IMR-90 (cell line): ENCODE data around the gene HIVEP3. TPM values are rescaled to one million over a fixed set of nuclear protein-coding genes. Genes with fewer than 3 reads are reported as not detected.

ENCODE experiments used
- ATAC-seq: fragments of 200-7000 bp; cut with Tn5 transposase; 2 replicates; pipeline ENCODE4 v1.9.1; 2020; ENCODE audit warnings: low read depth, mild to moderate bottlenecking, moderate library complexity
- BruUV-seq: library from RNA; stranded (reverse); fragments of 400-500 nt; replicated peaks from 2 replicates; lab custom pipeline; 2021; lab: Mats Ljungman, UMichigan
- CTCF ChIA-PET: fragments of 300-600 bp; formaldehyde crosslinking; extraction: SDS; loops from one replicate; lab custom pipeline; 2021; ENCODE audit warnings: antibody characterized with exemption; lab: Yijun Ruan, JAX
- POLR2A ChIA-PET: fragments of 300-600 bp; sonication (Branson Sonifier 250); formaldehyde crosslinking; loops from one replicate; lab custom pipeline; 2022; ENCODE audit warnings: antibody characterized with exemption; ENCODE audit not compliant: unreplicated experiment; lab: Charles Lee
- DNase-seq: peaks from one replicate; pipeline ENCODE4 v3.0.0; 2013
- H2AFZ ChIP-seq: replicated peaks from 2 replicates; pipeline ENCODE3; 2013; ENCODE audit warnings: low read length, mild to moderate bottlenecking; ENCODE audit not compliant: poor library complexity
- H2AK5ac ChIP-seq: 2 replicates; pipeline ENCODE4 v1.6.1; 2013; ENCODE audit warnings: low read depth, low read length, inconsistent platforms
- H2AK9ac ChIP-seq: replicated peaks from 2 replicates; pipeline ENCODE3; 2013; ENCODE audit warnings: mild to moderate bottlenecking, low read depth, low read length, moderate library complexity; ENCODE audit not compliant: poor library complexity
- H2BK120ac ChIP-seq: 2 replicates; pipeline ENCODE4 v1.6.1; 2013; ENCODE audit warnings: low read depth, low read length, inconsistent platforms
- H2BK15ac ChIP-seq: 3 replicates; pipeline ENCODE4 v1.6.1; 2013; ENCODE audit warnings: low read depth, low read length, inconsistent platforms
- H2BK20ac ChIP-seq: 2 replicates; pipeline ENCODE4 v1.6.1; 2013; ENCODE audit warnings: low read depth, mild to moderate bottlenecking, inconsistent platforms, low read length, moderate library complexity
- H2BK5ac ChIP-seq: 2 replicates; pipeline ENCODE4 v1.6.1; 2013; ENCODE audit warnings: mild to moderate bottlenecking, low read depth, low read length, inconsistent platforms; ENCODE audit not compliant: poor library complexity, severe bottlenecking
- H3K14ac ChIP-seq: replicated peaks from 2 replicates; pipeline ENCODE4 v1.6.1; 2013; ENCODE audit warnings: low read depth, low read length, inconsistent platforms
- H3K18ac ChIP-seq: 2 replicates; pipeline ENCODE4 v1.6.1; 2013; ENCODE audit warnings: low read depth, low read length, control low read depth
- H3K23ac ChIP-seq: 2 replicates; pipeline ENCODE4 v1.6.1; 2013; ENCODE audit warnings: low read depth, low read length, inconsistent platforms
- H3K27ac ChIP-seq: 2 replicates; pipeline ENCODE4 v1.5.1; 2013; ENCODE audit warnings: mild to moderate bottlenecking, control low read depth, low read length; ENCODE audit not compliant: insufficient read depth
- H3K27me3 ChIP-seq: 2 replicates; pipeline ENCODE4 v1.6.1; 2013; ENCODE audit warnings: low read length; ENCODE audit not compliant: control insufficient read depth, insufficient read depth
- H3K36me3 ChIP-seq: 2 replicates; pipeline ENCODE4 v1.6.1; 2013; ENCODE audit warnings: low read length, mixed read lengths; ENCODE audit not compliant: control insufficient read depth, insufficient read depth
- H3K4ac ChIP-seq: 2 replicates; pipeline ENCODE4 v1.6.1; 2013; ENCODE audit warnings: low read depth, low read length, inconsistent platforms
- H3K4me1 ChIP-seq: 2 replicates; pipeline ENCODE4 v1.6.1; 2013; ENCODE audit warnings: low read length, mixed read lengths; ENCODE audit not compliant: control insufficient read depth, insufficient read depth
- H3K4me2 ChIP-seq: 2 replicates; pipeline ENCODE4 v1.6.1; 2013; ENCODE audit warnings: low read depth, mild to moderate bottlenecking, control low read depth, low read length, moderate library complexity
- H3K4me3 ChIP-seq: 2 replicates; pipeline ENCODE4 v1.5.1; 2013; ENCODE audit warnings: low read depth, mild to moderate bottlenecking, control low read depth, low read length, moderate library complexity; ENCODE audit not compliant: insufficient read depth
- H3K56ac ChIP-seq: 2 replicates; pipeline ENCODE4 v1.6.1; 2013; ENCODE audit warnings: low read length, inconsistent platforms; ENCODE audit not compliant: insufficient read depth; ENCODE audit errors: extremely low read depth
- H3K79me1 ChIP-seq, 2 experiments: 2 replicates each; pipeline ENCODE4 v1.6.1; 2013; ENCODE audit warnings: low read length in 2 of 2, inconsistent platforms in 1 of 2, low read depth in 1 of 2
- H3K9ac ChIP-seq: 2 replicates; pipeline ENCODE4 v1.6.1; 2013; ENCODE audit warnings: low read depth, low read length, control low read depth
- H3K9me1 ChIP-seq: 2 replicates; pipeline ENCODE4 v1.6.1; 2013; ENCODE audit warnings: low read length, inconsistent platforms; ENCODE audit not compliant: insufficient read depth
- H3K9me3 ChIP-seq: 2 replicates; pipeline ENCODE4 v1.6.1; 2013; ENCODE audit warnings: low read length; ENCODE audit not compliant: control insufficient read depth, insufficient read depth
- H4K20me1 ChIP-seq: 2 replicates; pipeline ENCODE4 v1.6.1; 2013; ENCODE audit warnings: low read length, inconsistent platforms; ENCODE audit not compliant: insufficient read depth
- H4K5ac ChIP-seq: 2 replicates; pipeline ENCODE4 v1.6.1; 2013; ENCODE audit warnings: mild to moderate bottlenecking, low read depth, low read length, control low read depth
- H4K8ac ChIP-seq, 2 experiments: 2 replicates each; pipeline ENCODE4 v1.6.1; 2013; ENCODE audit warnings: low read depth in 2 of 2, low read length in 2 of 2, control low read depth in 1 of 2, inconsistent platforms in 1 of 2
- H4K91ac ChIP-seq: 2 replicates; pipeline ENCODE4 v1.6.1; 2013; ENCODE audit warnings: low read depth, low read length, inconsistent platforms; ENCODE audit not compliant: insufficient read depth
- CEBPB ChIP-seq: IDR thresholded peaks from 2 replicates; pipeline ENCODE4 v1.6.1; 2012; ENCODE audit warnings: low read depth, low read length, improper control_type of control experiment
- CTCF ChIP-seq: conservative IDR thresholded peaks from 2 replicates; pipeline ENCODE4 v1.5.1; 2012; ENCODE audit warnings: mild to moderate bottlenecking, low read depth, low read length, improper control_type of control experiment
- ELK1 ChIP-seq: fragments of 150-350 bp; IDR thresholded peaks from 2 replicates; pipeline ENCODE4 v1.6.1; 2016; ENCODE audit warnings: low read depth, mild to moderate bottlenecking, low read length, moderate library complexity, borderline replicate concordance
- FOS ChIP-seq: fragments of 150-350 bp; IDR thresholded peaks from 2 replicates; pipeline ENCODE4 v1.6.1; 2016; ENCODE audit warnings: low read depth, low read length
- MAZ ChIP-seq: IDR thresholded peaks from 2 replicates; pipeline ENCODE4 v1.6.1; 2012; ENCODE audit warnings: low read depth, mild to moderate bottlenecking, low read length, improper control_type of control experiment, moderate library complexity, borderline replicate concordance
- POLR2A ChIP-seq: IDR thresholded peaks from 2 replicates; pipeline ENCODE4 v1.6.1; 2012; ENCODE audit warnings: mild to moderate bottlenecking, low read depth, low read length
- RAD21 ChIP-seq: IDR thresholded peaks from 2 replicates; pipeline ENCODE4 v1.6.1; 2012; ENCODE audit warnings: low read length, improper control_type of control experiment
- RFX5 ChIP-seq: IDR thresholded peaks from 2 replicates; pipeline ENCODE4 v1.8.0; 2012; ENCODE audit warnings: low read depth, mild to moderate bottlenecking, low read length, moderate library complexity
- SMC3 ChIP-seq: fragments of 150-350 bp; IDR thresholded peaks from 2 replicates; pipeline ENCODE4 v1.6.1; 2016; ENCODE audit warnings: low read depth, mild to moderate bottlenecking, antibody characterized with exemption, low read length, moderate library complexity
- WGBS, 2 experiments: methylation state at CpG; one replicate each; pipeline versions ENCODE4 v1.1.5 to v1.1.7; 2013; ENCODE audit warnings: missing lambda C conversion rate in 2 of 2; ENCODE audit not compliant: insufficient read length in 1 of 2; ENCODE audit errors: extremely low coverage in 2 of 2; 5-methylcytosine and 5-hydroxymethylcytosine counted together
- dilution Hi-C: fragments of 300-500 bp; cut with HindIII; formaldehyde crosslinking; loops from one replicate; pipeline ENCODE4 v1.14.3; 2018; ENCODE audit warnings: low sequenced_read_pairs; ENCODE audit not compliant: unreplicated experiment
- in situ Hi-C: fragments of 300-500 bp; cut with MboI; formaldehyde crosslinking; loops from 3 replicates; pipeline ENCODE4 v1.14.3; 2019; ENCODE audit warnings: low sequenced_read_pairs, inconsistent platforms, mixed read lengths
- intact Hi-C: fragments of 100-400 bp; cut with micrococcal nuclease; formaldehyde crosslinking; loops from 2 replicates; pipeline ENCODE4 v1.10.0; 2022
- polyA plus RNA-seq, 3 experiments: library from polyadenylated mRNA; depleted of rRNA; stranded (reverse); fragments of >200 nt; gene quantifications; 2 replicates each; pipeline ENCODE4 v1.2.3, GENCODE V29; 2012; ENCODE audit warnings: low replicate concordance in 1 of 3
- total RNA-seq: library from RNA; depleted of rRNA; stranded (reverse); fragments of >200 nt; gene quantifications from 2 replicates; pipeline ENCODE4 v1.2.3, GENCODE V29; 2012

HIVEP3 gene
- total and polyA plus RNA-seq, 2 of the 4 experiments (the other 2 are of a cell fraction) = 1.4 to 4.0 TPM

GRCh38 chr1:41599912-41600311, 318.8 kb downstream of the HIVEP3 start:
- no peak overlapping the region for H2BK20ac ChIP-seq
- no peak overlapping the region for H4K91ac ChIP-seq
- H3K9me3 ChIP-seq = no peaks in the 10 kb centered on the region
- H3K18ac ChIP-seq = no peak overlapping the region
- in situ Hi-C loops = no loop called here
- no peak overlapping the region for H4K8ac ChIP-seq
- H2BK5ac ChIP-seq = no peak overlapping the region
- H3K36me3 ChIP-seq = no peaks in the 10 kb centered on the region
- H2AFZ ChIP-seq = no peak overlapping the region
- intact Hi-C loops = no loop called here
- H2AK9ac ChIP-seq = no peak overlapping the region
- peaks cover 0 to 6% of the 10 kb centered on the region in 2 experiments; a peak in 1 of 4 replicates for H3K79me1 ChIP-seq
- no peak overlapping the region for H2BK120ac ChIP-seq
- dilution Hi-C loops = no loop called here
- H3K27me3 ChIP-seq = no peaks in the 10 kb centered on the region
- peaks cover 7% of the 10 kb centered on the region; the same call in 1 of the 2 replicates for H3K9me1 ChIP-seq
- H3K4ac ChIP-seq = no peak overlapping the region
- H4K20me1 ChIP-seq = no peaks in the 10 kb centered on the region
- TF ChIP-seq RFX5 (no peak), ELK1 (no peak), SMC3 (peak; percentile 45; the same call in 1 of the 2 replicates), POLR2A (no peak), RAD21 (peak; percentile 46), MAZ (no peak), CTCF (peak; percentile 67), FOS (no peak), CEBPB (no peak)
- no peak overlapping the region for H3K56ac ChIP-seq
- no peak overlapping the region for H3K27ac ChIP-seq
- 100% methylated on average over 1 of the region's 5 CpGs; no CpG with 5 or more reads in 1 of the 2 experiments for WGBS, 2 experiments
- no peak overlapping the region for H2BK15ac ChIP-seq
- DNase-seq (peak; percentile 48), ATAC-seq (peak; percentile 48; the same call in 1 of the 2 replicates)
- no peak overlapping the region for H3K4me2 ChIP-seq
- BruUV-seq = no TSS peak
- H3K9ac ChIP-seq = no peak overlapping the region
- no peak overlapping the region for H3K23ac ChIP-seq
- CTCF ChIA-PET = no interaction called here
- no peak overlapping the region for H3K14ac ChIP-seq
- H3K4me1 ChIP-seq = no peaks in the 10 kb centered on the region
- H4K5ac ChIP-seq = no peak overlapping the region
- POLR2A ChIA-PET = no interaction called here
- no peak overlapping the region for H3K4me3 ChIP-seq
- H2AK5ac ChIP-seq = no peak overlapping the region
